Right lobe of liver (tissue), 4 donors: ENCODE measurements around the gene INPPL1.

ENCODE experiments used
- CTCF ChIP-seq, 4 donors: fragments of 200-600 bp in 3 of 4; fragments of 450-650 bp in 1 of 4; IDR thresholded peaks; one replicate each; pipeline versions ENCODE4 v1.5.1 to v1.8.0; 2016 to 2022; ENCODE audit warnings: antibody characterized with exemption in 4 of 4, mild to moderate bottlenecking in 2 of 4
- POLR2A ChIP-seq: fragments of 450-650 bp; IDR thresholded peaks from one replicate; pipeline ENCODE4 v1.6.1; 2017; ENCODE audit warnings: antibody characterized with exemption, mild to moderate bottlenecking
- donor health status: DM: no; HTN: no; CAD: no.
- donor health status: DM: no; HTN: no; CAD: no.
- donor health status: DM: no; HTN: yes; CAD: no.

- TF ChIP-seq POLR2A, result no peak
- no peak for TF ChIP-seq CTCF (IDR thresholded peaks at IDR 0.05)
Observed at GRCh38 chr11:72188267-72188666, 36.3 kb upstream of the INPPL1 start.
